GM19023 (cell line): ENCODE measurements around the gene APCDD1L.
"Not testable (repeated sequence)": the region's sequence is repeated elsewhere in the genome, so short reads cannot be mapped to it uniquely, and the experiment has no call there.

Experiments used
- ATAC-seq: cut with Tn5 transposase; IDR thresholded peaks from one replicate; pipeline ENCODE4 v1.9.1; 2021; ENCODE audit warnings: mild to moderate bottlenecking, moderate library complexity; ENCODE audit not compliant: unreplicated experiment

The APCDD1L gene

DNA sequence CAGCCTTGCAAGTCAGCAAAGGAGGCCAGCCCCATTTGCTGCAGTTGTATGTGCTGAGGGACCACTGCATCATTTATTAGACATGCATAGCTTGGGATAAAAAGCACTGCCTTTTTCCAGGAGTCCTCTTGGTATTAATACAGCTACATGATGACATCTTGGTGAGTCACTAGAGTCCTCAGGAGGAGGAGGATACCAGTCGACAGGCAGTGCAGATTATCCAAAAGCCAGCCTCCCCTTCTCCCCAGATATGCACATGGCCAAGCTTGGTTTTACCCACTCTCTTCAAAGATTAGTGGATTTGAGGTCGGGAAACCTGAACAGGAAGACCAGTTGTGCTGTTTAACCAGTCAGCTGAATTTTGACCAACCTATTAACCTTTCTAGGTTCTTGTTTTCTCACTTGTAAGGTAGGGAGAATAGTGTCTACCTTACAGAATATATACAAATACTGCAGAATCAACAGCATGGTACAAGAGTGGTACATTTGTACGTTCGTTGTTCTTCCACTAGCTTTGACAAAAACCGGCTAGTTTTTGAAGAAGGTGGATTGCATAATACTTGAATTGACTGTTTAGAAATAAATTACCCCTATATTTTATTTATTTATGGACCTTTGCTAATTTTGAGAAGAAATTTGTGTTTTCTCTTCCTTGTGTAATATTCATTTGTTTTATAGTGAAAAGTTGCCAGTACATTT, 94.3 kb downstream of the APCDD1L start:
- ATAC-seq = no peak

DNA sequence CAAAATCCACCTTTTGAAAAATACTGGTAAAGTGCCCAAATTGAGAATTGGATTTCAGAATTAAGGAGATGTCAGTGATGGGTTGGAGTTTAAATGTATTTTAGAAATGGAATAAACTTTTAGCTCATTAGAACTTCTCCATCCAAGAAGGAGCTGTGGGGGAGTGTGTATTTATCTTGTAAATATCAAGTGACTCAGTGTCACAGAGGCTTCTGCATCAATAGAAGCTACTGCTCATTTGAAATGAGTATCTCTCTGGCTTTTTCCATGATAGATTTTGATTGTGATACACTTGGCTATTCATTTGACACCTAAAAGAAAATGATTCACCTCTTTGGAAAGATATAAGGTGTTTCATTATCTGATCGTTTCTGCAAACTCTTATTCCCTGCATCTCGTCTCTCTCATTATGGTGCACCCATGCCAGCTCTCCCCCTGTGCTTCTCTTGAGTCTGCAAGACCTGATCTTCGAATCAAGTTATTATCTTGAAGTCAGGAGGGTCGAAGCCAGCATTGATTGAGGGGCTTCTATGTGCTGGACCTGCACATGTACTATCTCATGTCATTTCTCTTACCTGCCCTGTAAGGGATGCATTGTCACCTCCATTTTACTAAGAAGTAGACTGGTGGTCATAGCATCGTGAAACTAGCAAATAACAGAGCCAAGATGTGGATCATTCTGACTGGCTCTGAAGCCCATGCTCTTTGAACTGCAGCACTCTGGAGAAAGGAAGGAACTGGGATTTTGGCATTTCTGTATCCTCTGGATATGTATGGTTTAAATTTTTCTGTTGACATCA, 96.0 kb downstream of the APCDD1L start:
- no peak for ATAC-seq

DNA sequence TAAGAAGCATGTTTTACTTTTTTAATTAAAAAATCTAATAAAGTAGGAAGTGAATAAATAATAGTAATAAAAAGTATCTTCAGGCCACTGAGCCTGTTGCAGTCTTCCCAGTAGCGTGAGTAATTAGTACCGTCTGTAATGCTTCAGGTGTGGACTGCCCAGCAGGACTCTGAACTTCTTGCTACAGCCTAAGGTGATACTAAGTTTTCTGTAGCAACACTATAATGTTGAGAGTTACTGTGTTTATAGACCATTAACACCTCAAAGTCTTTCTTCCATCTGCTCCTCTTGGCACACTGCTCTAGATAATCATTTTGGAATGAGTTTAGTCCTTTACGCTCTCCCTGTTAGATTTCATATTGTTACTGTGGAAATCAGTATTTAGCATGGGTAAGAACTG, 97.8 kb downstream of the APCDD1L start:
- no peak for ATAC-seq

DNA sequence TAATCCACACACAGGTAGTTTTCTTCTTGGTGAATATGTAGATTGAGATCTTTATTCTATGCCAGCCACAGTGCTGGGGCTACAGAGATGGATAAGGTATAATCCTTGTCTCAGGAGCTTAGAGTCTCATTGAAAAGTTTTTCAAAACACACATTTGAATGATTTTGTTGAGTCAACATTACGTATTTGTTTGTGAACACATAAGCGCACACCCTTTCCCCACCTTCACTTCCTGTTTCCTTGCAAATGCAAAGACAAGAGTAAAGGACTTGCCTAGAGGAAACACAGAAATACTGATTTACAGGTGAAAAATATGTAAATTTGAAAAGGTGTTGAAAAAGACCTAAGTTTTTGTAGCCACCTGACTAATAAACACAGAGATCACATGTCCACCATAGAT, 98.4 kb downstream of the APCDD1L start:
- no peak for ATAC-seq

DNA sequence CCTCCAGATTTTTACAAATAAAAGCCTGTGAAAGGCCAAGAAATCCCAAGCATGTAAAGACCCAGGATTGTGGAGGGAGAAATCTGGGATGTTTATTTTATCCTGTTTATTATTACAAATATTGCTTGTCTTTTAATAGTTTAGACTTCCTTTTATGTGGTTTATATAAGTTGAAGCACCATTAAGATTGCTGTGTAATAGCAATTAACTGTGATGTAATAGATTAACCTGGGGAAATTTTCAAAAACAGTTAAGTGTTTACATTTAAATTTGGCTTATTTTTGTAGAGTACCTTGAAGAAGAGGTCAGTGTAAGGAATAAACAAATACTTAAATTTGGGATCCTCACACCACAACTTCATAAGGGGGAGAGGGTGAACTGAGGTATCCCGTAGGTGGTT, 99.1 kb downstream of the APCDD1L start:
- no peak for ATAC-seq

DNA sequence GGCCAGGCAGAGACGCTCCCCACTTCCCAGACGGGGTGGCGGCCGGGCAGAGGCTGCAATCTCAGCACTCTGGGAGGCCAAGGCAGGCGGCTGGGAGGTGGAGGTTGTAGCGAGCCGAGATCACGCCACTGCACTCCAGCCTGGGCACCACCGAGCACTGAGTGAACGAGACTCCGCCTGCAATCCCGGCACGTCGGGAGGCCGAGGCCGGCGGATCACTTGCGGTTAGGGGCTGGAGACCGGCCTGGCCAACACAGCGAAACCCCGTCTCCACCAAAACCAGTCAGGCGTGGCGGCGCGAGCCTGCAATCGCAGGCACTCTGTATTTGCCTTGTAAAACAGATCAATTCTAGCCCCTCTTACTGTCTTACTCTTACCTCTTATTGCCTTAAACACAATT, 100.4 kb downstream of the APCDD1L start:
- not testable (repeated sequence) for ATAC-seq

DNA sequence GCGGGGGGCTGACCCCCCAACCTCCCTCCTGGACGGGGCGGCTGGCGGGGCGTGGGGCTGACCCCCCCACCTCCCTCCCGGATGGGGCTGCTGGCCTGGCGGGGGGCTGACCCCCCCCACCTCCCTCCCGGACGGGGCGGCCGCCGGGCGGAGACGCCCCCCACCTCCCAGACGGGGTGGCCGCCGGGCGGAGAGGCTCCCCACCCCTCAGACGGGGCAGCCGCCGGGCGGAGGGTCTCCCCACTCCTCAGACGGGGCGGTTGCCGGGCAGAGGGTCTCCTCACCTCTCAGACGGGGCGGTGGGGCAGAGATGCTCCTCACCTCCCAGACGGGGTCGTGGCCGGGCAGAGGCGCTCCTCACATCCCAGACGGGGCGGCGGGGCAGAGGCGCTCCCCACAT, 101.0 kb downstream of the APCDD1L start:
- not testable (repeated sequence) for ATAC-seq
